ENCODE results near the gene VPS51.

GRCh38 chr11:65117206-65118096, 21.4 kb downstream of the VPS51 start, which contains the start of gene ZNHIT2:
- TF ChIP-seq POLR2AphosphoS5 (IDR thresholded peaks at IDR 0.05; ENCODE audit: low read depth, low read length) (peak; percentile 66), FOXP2 (optimal IDR thresholded peaks at IDR 0.05; ENCODE audit: borderline replicate concordance, extremely low read depth, extremely low read length, insufficient read depth) (no peak)
